Activated CD4-positive, alpha-beta T cell treated with anti-CD3 and anti-CD28 coated beads, Interleukin-2, amount 50 U/mL, for 1 hour (primary cell): ENCODE measurements around the gene APLP2.

Experiments used
- DNase-seq: peaks from one replicate; pipeline ENCODE4 v3.0.0-alpha.2; 2020

The APLP2 gene

GRCh38 chr11:130121445-130121978, 51.8 kb downstream of the APLP2 start:
- DNase-seq, result no peak

- DNase-seq, result no peak
Measured at GRCh38 chr11:130122141-130122575, 52.5 kb downstream of the APLP2 start.

GRCh38 chr11:130123414-130124040, 53.8 kb downstream of the APLP2 start:
- no peak for DNase-seq

- DNase-seq, result no peak
Measured at GRCh38 chr11:130124096-130124495, 54.4 kb downstream of the APLP2 start.

- no peak for DNase-seq
Measured at GRCh38 chr11:130125638-130126037, 55.9 kb downstream of the APLP2 start.

DNA sequence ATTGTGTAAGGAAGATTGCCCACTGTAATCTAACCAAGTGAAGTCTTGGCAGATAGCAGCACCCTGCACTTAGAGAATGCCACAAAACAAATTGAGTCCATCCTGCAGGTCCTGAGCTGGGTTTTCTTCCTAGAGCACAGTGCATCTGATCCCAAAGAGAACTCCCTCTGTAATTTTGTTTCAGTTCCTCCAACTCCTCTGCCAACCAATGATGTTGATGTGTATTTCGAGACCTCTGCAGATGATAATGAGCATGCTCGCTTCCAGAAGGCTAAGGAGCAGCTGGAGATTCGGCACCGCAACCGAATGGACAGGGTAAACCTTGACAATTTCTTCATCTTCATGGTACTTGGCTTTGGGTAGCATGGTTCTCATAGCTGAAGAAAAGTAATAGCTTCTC, 56.8 kb downstream of the APLP2 start:
- no peak for DNase-seq

DNA sequence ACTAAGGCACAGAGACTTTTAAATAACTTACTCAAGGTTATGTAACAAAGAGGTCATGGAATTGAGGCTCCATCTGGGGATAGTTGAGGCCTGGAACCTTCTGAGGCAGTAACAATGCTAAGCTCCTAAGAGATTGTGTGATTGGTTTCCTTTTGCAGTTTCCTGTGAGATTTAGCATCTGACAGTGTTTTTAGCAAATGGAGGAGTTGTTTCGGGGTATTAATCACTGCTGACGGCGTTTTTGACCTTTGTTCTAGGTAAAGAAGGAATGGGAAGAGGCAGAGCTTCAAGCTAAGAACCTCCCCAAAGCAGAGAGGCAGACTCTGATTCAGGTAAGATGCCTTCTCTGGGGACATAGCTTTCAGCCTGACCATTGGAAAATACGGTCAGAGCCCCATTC, 57.8 kb downstream of the APLP2 start:
- no peak for DNase-seq

DNA sequence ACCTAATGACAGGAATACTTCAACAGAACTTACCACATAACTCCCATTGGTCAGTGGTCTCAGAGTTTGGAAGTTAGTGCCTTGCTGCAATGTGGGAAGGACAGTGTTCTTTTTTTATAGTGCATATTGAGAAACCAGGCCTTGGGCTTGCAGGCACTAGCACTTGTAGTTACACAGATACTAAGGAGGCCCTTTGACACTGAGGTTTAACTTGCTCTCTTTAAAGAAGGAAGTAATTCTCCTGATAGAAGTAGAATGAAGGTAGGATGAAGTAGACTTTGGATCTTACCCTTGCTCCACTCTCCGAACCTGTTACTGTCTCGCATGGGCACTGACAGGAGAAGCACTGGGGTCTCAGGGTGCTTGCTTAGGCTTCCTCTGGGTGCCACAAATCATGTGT, 58.9 kb downstream of the APLP2 start:
- DNase-seq, result no peak

GRCh38 chr11:130129922-130130321, 60.2 kb downstream of the APLP2 start:
- DNase-seq, result no peak

DNA sequence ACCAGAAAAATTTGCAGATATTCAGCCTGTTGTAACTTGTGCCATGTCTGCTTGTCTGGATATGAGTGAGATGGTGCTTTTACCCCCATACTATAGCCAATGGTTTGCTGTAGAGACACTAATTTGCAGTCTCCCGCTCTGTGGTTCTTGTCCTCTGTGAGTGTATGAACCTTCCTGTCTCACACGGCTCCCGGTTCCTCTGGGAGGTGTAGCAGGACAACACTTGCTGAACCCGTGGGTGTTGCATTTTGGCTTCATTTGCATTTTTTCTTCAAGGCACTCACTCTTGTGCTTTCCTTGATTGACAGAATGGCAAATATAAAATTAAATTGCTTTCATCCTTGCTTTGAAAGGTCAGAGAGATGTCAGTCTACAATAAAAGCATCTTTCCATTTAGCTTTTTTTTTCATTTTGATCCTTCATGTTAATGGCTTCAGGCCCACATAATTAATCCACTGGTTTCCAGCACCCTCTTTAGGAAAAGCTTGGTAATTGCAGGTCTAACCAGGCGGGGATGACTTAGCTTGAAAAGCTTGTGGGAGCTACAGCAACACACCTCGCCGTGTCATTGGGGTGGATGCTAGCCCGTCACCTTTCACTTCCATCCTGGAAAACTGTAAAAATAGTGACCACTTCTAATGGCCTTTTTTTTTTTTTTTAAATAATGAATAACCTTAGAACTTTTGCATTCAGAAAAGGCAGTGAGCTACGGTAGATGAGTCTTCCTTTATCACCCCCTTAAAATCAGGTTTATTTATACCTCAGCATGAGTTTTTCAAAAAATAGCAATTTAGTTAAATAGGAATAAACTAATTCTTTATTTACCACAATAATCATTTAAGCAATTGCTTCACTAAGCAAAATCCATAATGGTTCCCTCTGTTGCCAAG, 62.5 kb downstream of the APLP2 start:
- peak; percentile 31 for DNase-seq

DNA sequence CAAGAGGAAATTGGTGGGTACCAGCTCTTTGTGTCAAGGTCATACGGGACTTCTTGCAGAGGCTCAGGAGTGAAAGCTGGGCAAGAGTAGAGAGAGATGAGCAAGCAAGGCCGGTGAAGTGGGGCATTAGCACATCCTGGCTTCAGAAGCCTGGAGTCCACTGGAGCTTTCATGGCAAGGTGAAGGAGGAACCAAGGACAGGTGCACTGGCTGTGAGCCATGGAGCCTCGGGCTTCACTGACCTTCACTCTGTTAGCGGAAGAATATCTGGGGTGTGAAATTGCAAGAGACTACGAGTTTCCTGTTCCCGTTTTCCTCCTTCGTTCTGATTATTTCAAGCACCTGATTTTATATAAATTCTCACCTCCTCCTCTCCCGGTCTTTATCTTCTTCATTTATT, 64.0 kb downstream of the APLP2 start:
- DNase-seq, result no peak

GRCh38 chr11:130136107-130136506, 66.4 kb downstream of the APLP2 start:
- DNase-seq, result no peak

- no peak for DNase-seq
Measured at GRCh38 chr11:130137999-130138398, 68.3 kb downstream of the APLP2 start.

GRCh38 chr11:130139401-130139800, 69.7 kb downstream of the APLP2 start:
- DNase-seq, result no peak

DNA sequence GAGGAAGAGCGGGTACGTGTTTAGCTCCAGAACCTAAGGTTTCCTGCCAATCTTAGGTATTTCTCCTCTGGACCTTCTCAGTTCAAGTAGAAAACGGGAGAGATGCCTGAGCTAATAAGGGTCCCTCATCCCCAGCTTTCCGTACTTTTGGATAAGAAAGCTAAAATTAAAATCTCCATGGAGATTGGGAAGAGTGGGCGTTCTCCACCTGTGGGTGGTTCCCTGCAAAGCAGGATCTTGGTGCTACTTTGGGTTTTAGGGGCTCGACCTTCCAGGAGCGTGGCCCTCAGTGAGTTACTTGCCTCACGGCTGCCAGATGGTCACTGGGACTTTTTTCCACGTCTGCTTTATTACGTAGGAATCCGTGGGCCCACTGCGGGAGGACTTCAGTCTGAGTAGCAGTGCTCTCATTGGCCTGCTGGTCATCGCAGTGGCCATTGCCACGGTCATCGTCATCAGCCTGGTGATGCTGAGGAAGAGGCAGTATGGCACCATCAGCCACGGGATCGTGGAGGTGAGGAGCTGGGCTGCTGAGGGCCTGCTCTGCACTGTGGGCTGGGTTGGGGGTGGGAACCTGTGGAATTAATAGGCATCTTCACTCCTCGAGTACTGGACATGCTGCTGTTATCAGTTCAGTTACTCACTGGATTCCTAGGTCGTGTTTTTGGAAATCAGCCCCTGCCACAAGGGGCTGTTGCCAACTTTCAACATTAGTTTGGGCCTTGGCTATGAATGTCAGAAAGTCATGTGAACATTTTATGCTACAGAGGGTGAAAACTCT, 72.1 kb downstream of the APLP2 start:
- no peak for DNase-seq

GRCh38 chr11:130144141-130144540, 74.4 kb downstream of the APLP2 start:
- no peak for DNase-seq

GRCh38 chr11:130144861-130145281, 75.2 kb downstream of the APLP2 start:
- DNase-seq, result no peak

- no peak for DNase-seq
Measured at GRCh38 chr11:130145311-130145812, 75.7 kb downstream of the APLP2 start.

DNA sequence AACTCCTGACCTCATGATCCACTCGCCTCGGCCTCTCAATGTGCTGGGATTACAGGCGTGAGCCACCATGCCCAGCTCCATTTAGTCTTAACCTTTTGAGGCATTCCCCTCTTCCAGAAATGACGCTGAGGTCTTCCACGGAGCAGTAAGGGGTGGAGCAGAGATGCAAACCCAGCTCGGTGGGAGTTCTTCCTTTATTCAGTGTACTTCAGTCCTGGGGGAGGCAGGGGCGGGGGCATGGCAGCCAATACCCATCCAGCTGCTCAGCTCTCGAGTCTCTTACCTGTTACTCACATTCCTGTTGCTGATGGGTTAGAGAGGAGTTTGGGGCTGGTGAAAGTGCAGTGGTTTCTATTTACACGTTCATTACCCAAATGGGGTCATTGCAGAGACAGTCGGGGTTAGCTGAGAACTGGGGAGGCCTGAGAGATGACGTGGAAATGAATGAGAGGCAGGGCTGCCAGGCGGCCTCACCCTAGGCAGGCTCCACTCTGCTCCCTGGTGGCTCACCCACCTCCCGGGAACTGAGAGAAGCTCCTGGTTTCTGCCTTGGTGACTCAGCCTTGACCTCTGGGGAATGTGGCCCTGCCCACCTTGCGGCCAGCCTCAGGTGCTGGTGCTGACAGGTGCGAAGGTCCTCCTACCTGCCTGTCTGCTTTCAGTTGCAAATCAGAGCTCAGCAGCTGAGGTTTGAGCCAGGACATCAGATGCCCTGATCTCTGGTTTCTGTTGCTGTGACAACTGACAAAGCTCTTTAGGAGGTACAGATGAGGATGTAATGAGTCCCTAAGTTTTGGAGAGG, 76.5 kb downstream of the APLP2 start:
- DNase-seq, result no peak

- DNase-seq, result no peak
Measured at GRCh38 chr11:130146796-130147195, 77.1 kb downstream of the APLP2 start.

DNA sequence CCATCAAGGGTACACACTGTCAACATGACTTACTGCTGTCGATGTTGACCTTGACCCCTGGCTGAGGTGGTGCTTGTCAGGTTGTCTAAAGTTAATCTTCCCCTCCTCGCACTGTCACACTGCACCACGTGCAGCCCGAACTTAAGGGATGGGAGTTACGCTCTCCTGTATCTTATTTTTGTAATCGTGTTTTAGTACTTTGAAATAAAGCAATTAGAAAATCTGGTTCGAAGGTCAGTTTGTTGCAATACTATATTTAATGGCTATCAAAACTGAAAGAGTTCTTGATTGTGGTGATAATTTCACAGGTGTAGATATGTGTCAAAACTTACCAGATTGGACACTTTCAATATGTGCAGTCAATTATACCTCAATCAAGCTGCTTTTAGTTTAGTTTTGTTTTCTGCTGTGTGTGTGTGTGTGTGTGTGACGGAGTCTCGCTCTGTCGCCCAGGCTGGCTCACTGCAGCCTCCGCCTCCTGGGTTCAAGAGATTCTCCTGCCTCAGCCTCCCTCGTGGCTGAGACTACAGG, 79.2 kb downstream of the APLP2 start:
- no peak for DNase-seq

DNA sequence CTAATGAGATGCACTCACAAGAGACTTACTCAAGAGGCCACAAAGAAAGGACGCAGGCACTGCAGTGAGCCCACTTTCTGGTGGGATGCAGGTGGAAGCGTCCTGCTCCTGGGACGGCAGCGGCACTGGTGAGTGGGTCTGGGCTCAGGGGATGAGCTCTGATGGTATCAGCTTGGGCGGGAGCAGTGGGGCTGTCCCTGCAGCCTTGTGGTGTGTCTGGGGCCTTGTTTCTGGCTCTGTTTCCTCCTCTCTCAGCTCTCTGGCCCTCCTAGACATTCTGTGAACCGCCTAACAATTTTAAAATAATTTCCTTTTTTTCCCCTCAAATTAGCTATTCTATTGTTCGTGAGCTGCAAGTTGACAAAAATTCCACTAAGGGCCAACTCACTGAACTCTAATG, 81.1 kb downstream of the APLP2 start:
- DNase-seq, result no peak
